GM18520 (cell line): Measurements from ENCODE around the gene RASL11B.

Experiments
- ATAC-seq: cut with Tn5 transposase; IDR thresholded peaks from one replicate; pipeline ENCODE4 v1.9.1; 2021; ENCODE audit not compliant: unreplicated experiment

Gene RASL11B

GRCh38 chr4:52842792-52843191 lies 19.3 kb upstream of the RASL11B start:
- no peak for ATAC-seq

DNA sequence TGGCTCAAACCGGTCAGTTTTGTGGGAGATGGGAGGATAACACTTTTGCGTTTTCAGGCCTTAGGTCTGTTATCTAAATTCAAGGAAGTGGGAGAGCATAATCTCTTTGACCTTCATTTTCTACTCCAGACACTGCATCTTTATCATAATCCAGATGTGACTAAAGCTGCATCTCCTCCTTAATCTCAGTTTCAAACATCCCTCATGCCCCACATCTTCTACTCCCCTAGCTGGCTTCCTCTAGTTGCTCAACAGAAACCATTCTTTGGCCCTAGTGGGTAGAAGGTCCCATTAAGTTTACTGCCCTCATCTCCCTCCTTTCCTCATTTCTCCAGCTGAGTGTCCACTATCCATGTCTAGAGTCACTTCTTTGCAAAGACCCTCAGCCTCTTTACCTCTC lies 18.8 kb upstream of the RASL11B start:
- no peak for ATAC-seq

GRCh38 chr4:52843958-52844357 lies 18.2 kb upstream of the RASL11B start:
- ATAC-seq = no peak

DNA sequence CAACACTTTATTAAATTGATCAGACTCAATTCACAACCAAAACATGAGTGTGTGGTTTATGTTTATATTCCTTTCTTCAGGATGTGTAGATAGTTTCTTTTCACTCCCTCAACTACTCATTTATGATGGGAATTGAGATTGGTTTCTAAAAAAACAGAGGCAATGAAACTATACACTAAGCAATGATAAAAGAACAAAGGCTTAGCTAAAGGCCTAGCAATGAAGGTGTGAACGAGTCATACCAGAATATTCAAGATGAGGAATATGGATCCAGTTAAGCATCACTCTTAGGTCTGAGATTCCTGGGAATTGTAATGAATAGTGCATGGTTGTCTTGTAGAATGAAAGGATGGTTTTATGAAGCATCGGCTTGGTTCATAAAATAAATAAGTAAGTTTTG lies 17.5 kb upstream of the RASL11B start:
- ATAC-seq = no peak

DNA sequence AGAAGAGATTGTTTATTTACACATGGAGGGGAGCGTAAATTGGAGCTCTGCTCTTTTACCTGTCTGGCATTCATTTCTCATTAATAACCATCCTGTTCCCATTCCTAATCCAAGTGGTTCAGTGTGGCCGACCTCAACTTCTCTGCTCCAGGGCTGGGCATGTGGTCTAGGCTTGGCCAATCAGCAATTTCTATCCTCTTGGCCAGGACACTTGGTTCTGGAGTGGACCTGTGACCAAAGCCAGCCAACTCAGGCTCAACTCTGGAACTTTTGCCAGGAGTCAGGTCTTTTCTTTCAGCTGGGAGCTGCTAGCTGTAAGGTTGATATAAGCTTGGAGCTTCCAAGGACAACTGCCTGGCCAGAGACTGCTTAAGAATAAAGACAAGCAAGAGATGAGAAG lies 15.6 kb upstream of the RASL11B start:
- no peak for ATAC-seq

DNA sequence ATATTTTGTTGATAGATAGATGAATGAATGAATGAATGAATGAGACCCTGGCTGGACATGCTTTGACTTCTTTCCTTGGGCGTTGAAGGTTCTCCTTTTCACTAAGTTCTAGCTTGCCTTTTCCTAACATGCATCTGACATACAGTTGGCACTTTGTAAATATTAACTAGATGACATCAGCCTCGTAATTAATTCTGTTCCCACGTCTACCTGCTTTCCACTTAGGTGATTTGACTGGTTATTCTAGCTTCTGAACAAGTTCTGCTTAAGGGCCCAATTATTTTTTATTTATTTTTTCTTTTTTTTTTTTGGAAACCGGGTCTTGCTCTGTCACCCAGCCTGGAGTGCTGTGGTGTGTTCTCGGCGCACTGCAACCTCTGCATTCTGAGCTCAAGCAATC lies 13.9 kb upstream of the RASL11B start:
- ATAC-seq = no peak

- no peak for ATAC-seq
Measured at GRCh38 chr4:52850406-52851124, 11.6 kb upstream of the RASL11B start.

GRCh38 chr4:52852041-52852440 lies 10.1 kb upstream of the RASL11B start:
- no peak for ATAC-seq

- no peak for ATAC-seq
Measured at GRCh38 chr4:52852711-52853110, 9.4 kb upstream of the RASL11B start.

GRCh38 chr4:52853351-52853750 lies 8.8 kb upstream of the RASL11B start:
- no peak for ATAC-seq

GRCh38 chr4:52856801-52857200 lies 5.3 kb upstream of the RASL11B start:
- ATAC-seq = no peak

- no peak for ATAC-seq
Measured at GRCh38 chr4:52860361-52860760, 1.8 kb upstream of the RASL11B start.

GRCh38 chr4:52861171-52861823 lies 820 bp upstream of the RASL11B start:
- ATAC-seq = no peak

DNA sequence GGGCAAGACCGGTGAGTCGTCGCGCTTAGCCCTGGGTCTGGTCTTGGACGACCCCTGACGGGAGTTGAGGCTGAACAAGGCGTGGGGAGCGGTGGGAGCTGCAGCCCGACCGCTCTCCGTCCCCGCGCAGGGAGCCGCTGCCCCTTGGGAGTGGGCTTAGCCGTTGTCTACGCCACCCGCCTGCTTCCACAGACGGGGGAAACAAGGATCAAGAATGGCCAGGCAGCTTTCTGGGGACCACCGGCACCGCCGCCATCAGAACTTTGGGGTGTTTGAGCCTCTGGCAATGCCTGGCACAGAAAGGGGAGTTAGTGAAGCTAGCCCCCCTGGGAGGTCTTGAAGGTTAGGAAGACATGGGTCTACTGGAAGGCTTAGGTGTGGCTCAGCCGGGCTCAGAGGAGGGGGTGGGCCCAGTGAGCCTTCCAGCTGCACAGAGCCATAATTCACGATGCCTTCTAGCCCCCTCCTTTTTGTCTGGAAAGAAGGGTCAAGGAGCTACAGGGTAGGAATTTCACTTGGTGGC lies 583 bp downstream of the RASL11B start:
- ATAC-seq = no peak

DNA sequence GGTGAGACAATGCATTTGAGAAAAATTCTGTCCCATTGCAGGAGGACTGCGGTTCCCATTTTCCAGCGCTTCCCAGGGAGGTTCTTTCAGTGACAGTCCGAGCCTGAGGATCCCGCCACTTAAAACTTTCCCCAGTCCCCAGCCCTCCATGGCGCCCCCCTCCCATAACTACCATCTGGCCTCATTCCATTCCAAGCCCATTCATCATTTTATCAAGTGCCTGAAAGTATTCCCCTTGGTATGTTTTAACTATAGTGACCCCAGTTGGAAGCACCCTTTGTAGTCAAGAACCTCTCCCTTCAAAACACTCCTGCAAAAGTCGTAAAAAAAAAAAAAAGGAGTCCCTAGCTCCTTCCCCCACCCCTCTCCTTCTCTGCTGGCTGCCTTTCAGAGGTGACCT lies 1.2 kb downstream of the RASL11B start:
- ATAC-seq = no peak

- no peak for ATAC-seq
Measured at GRCh38 chr4:52864793-52865192, 2.7 kb downstream of the RASL11B start.

DNA sequence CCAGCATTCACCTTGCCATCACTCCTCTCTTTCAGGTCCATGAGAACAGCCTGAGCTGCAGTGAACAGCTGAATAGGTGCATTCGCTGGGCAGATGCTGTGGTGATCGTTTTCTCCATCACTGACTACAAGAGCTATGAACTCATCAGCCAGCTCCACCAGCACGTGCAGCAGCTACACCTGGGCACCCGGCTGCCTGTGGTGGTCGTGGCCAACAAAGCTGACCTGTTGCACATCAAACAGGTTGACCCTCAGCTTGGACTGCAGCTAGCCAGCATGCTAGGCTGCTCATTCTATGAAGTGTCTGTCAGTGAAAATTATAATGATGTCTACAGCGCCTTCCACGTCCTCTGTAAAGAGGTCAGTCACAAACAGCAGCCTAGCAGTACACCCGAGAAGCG lies 3.2 kb downstream of the RASL11B start:
- ATAC-seq = no peak

GRCh38 chr4:52866734-52867133 lies 4.6 kb downstream of the RASL11B start:
- ATAC-seq = no peak

- ATAC-seq = no peak
Measured at GRCh38 chr4:52867163-52867562, 5.0 kb downstream of the RASL11B start.

DNA sequence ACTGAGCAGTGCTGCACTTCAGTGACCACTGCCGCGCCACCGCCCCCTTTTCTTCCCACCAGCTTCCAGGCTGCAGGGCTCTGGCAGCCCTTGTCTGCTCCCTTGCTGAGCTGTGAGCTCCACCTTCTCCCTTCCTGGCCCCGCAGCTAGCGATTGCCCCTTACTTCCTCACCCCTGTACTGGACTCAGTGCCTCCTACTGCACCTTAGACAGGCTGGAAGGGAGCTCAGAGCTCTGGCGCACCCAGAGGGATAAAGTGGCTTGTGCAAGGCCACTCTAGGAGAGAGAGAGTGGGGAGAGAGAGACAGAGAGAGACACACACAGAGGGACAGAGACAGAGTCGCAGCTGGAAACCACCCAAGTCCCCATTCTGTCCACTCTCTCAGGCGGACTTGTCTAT lies 6.0 kb downstream of the RASL11B start:
- ATAC-seq = no peak

DNA sequence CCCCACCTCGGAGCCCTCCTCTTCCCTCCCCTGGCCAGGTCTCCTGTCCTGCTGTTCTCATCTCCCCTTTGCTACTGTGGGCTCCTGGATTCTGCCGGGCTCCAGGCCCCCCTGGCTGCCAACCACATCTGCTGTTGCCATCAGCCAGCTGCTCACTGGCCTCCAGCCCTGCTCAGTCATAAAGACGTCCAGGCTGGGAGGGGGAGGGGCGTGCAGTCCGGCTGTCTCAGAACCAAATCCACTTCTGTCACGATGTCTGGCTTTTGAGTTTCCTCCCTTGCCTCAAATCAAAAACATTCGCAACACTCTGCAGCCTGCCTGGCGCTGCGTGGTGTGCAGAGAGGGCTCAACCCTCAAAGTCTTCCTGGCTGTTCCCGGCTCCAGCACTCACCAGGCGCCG lies 7.1 kb downstream of the RASL11B start:
- no peak for ATAC-seq

DNA sequence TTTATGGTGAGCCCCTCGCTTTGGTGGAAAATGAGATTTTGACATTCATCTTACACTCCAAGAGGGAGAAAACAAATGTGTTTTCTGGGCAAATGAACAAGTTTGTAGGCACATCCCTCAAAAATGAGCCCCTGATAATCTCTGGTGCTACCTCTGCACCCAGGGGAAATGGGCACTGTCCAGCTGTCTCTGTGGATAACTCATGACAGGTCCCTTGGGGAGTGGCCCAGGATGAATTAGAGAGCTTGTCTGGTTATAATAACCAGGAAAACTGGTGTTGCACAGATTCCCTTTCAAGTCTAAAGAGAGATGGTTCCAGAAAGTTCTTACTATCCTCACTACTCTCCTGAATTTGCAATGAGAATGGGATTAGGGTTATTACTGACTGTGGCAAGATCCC lies 7.5 kb downstream of the RASL11B start:
- ATAC-seq = no peak

- ATAC-seq = no peak
Measured at GRCh38 chr4:52870225-52870624, 8.1 kb downstream of the RASL11B start.
